ENCODE results near the gene SBK2.

The SBK2 gene

DNA sequence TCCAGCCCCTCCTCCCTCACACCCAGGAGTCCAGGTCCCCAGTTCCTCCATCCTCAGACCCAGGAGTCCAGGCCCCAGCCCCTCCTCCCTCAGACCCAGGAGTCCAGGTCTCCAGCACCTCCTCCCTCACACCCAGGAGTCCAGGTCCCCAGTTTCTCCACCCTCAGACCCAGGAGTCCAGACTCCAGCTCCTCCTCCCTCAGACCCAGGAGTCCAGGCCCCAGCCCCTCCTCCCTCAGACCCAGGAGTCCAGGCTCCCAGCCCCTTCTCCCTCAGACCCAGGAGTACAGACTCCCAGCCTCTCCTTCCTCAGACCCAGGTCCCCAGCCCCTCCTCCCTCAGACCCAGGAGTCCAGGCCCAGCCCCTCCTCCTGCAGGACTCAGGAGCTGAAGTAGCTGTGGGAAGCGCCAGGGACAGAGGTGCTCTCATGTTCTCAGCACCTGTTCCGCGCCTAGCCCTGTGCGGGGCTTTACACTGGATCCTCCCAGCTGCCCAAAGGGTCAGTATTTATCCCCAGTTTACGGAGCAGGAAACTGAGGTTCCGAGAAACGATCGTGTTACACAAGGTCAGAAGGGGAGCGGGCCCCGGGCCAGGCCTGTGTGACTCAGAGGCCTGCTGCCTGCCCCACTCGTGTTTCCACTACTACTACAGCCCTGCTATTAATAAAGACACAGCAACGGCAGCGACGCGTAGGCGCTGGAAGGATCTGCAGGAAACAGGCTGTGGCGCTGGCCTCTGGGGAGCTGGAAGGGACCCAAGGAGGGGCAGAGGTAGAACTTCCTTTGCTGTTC is 10.1 kb upstream of the SBK2 start:
- no peak for DNase-seq (ENCODE audit: low spot score in 2 of 2)
- Histone ChIP-seq H3K9me3 (no peaks in the 10 kb centered on the region), H3K36me3 (replicated peaks) (no peaks in the 10 kb centered on the region), H3K4me3 (no peak overlapping the region), H3K27me3 (ENCODE audit: low read depth) (no peaks in the 10 kb centered on the region), H3K4me1 (no peaks in the 10 kb centered on the region; the same call in 1 of the 2 replicates)
- in situ Hi-C loops (cut with MboI; ENCODE audit: low sequenced_read_pairs): no loop called here

DNA sequence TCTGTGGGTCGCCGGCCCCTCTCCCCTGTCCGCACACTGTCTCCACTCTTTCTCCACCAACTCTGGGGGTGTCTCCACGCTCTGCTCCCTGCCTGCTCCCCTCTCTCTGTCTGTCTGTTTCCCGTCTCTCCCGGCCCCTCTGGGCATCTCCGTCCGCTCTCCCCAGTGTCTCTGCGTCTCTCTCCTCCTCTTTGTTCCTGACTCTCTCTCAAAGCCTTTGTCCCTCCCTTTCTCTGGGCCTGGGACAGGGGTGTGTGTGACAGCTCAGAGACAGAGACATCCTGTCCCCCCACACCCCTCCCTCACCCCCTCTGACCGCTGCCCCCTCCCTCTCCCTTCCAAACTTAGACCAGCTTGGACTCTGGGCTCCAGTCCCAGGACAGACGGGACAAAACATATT is 9.1 kb upstream of the SBK2 start:
- Histone ChIP-seq H3K27me3 (ENCODE audit: low read depth) (no peaks in the 10 kb centered on the region), H3K4me1 (no peaks in the 10 kb centered on the region; the same call in 1 of the 2 replicates), H3K4me3 (no peak overlapping the region), H3K36me3 (replicated peaks) (no peaks in the 10 kb centered on the region), H3K9me3 (no peaks in the 10 kb centered on the region)
- in situ Hi-C loops (cut with MboI; ENCODE audit: low sequenced_read_pairs): no loop called here
- no peak for DNase-seq (ENCODE audit: low spot score in 2 of 2)

DNA sequence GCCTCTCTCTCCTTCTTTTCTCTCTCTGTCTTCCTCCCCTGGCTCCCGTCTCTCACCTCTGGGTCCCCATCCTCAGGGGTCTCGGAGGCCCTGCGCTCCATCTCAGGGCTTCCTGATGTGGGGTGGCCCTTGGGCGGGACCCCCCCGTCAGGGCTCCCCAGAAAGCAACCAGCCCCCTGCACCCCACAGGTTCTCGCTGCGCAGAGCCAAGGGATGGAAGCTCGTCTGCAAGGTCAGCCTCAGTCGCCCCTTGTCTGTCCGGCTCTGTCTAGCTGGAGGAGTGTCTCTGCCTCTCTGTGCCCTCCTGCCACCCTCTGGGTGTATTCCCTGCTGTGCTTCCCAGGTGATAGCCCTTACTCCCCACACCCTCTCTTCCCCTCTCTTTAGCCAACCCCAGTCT is 8.5 kb upstream of the SBK2 start, which contains the start of gene SBK3:
Gene SBK3, minus strand, starts transcription at position 101 of the 400 bp plus-strand sequence. Its CDS starts 0 bp downstream, at position 101.
- in situ Hi-C loops (cut with MboI; ENCODE audit: low sequenced_read_pairs): no loop called here
- no peaks in the 10 kb centered on the region; the same call in 1 of the 2 replicates for H3K4me1 ChIP-seq
- no peak for DNase-seq (ENCODE audit: low spot score in 2 of 2)

DNA sequence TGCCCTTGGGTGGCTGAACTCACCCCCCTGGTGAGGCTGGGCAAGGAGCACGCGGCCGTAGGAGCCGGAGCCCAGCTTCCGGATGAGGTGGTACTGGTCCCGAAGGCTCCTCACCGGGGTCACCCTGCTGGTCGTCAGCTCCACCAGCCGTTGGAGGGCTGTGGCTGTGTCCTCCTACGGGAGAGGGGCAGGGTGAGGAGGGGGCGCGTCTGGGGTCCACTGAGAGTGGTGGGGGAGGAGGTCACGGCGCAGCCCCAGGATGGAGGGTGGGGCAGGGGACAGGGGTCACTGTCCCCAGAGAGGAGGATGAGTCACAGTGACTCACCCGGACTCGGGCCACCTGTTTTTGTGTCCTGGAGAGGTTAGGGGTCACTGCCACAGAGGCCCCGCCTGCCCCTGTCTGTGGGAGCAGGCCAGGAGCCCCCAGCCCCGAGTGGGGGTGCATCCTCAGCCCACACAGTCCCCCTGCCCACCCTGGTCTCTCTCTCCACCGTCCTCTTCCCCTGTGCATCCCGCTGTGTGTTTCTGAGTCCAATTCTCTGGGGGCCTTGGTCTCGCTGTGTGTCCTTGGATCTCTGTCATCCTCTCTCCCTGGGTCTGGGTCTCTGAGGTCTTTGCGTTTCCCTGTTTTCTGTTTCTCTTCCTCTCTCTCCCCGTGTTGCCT is 8.0 kb upstream of the SBK2 start:
- in situ Hi-C loops (cut with MboI; ENCODE audit: low sequenced_read_pairs): no loop called here
- no peaks in the 10 kb centered on the region for H3K9me3 ChIP-seq
- DNase-seq (ENCODE audit: low spot score in 2 of 2): no peak
- no peak overlapping the region for H3K4me3 ChIP-seq
- no peaks in the 10 kb centered on the region for H3K36me3 ChIP-seq (replicated peaks)
- no peaks in the 10 kb centered on the region; the same call in 1 of the 2 replicates for H3K4me1 ChIP-seq
- H3K27me3 ChIP-seq (ENCODE audit: low read depth): no peaks in the 10 kb centered on the region

More for the DNA sequence above, 8.5 kb upstream of the SBK2 start, which contains the start of gene SBK3:
- H3K9me3 ChIP-seq: no peaks in the 10 kb centered on the region
- H3K27me3 ChIP-seq (ENCODE audit: low read depth): no peaks in the 10 kb centered on the region
- H3K36me3 ChIP-seq (replicated peaks): no peaks in the 10 kb centered on the region
- no peak within 1 kb of the TSS for H3K4me3 ChIP-seq

DNA sequence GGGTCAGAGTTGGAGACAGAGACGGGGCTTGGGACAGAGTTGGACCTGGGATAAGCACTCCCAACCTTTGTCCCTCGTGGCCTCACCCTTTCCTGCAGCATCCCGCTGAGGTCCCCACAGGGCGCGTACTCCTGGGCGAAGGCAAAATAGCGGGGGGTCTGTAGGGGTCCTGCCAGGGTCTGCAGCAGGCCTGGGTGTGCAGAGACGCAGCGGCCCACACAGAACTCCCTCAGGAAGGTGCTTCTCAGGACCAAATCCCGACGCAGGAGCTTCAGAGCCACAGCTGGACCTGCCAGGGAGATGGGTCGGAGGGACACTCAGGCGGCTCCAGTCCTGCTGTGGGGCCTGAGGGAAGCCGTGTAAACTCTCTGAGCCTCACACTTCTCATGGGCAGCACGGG is 7.1 kb upstream of the SBK2 start:
- Histone ChIP-seq H3K9me3 (no peaks in the 10 kb centered on the region), H3K4me1 (no peaks in the 10 kb centered on the region), H3K36me3 (replicated peaks) (no peaks in the 10 kb centered on the region), H3K27me3 (ENCODE audit: low read depth) (no peaks in the 10 kb centered on the region), H3K4me3 (no peak overlapping the region)
- DNase-seq (ENCODE audit: low spot score in 2 of 2): no peak
- in situ Hi-C loops (cut with MboI; ENCODE audit: low sequenced_read_pairs): no loop called here

DNA sequence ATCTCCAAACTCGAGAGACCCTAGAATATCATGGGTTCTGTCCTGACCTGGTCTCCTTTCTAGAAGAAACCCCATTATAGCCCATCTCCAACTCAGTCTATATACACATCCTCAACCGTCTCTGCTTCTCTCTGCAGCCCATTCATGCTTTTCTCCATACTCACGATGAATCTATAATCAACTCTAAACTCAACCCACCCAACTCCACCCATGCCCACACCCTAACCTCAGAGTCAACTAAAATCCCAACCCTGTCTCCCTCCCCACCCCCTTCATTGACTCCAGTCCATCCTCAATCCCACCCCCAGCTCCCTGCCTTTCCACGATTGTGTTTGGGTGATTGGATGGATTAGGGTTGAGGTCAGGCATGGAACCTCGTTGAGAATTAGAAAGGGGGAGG is 6.6 kb upstream of the SBK2 start:
- Histone ChIP-seq H3K27me3 (ENCODE audit: low read depth) (no peaks in the 10 kb centered on the region), H3K9me3 (no peaks in the 10 kb centered on the region)
- in situ Hi-C loops (cut with MboI; ENCODE audit: low sequenced_read_pairs): no loop called here

DNA sequence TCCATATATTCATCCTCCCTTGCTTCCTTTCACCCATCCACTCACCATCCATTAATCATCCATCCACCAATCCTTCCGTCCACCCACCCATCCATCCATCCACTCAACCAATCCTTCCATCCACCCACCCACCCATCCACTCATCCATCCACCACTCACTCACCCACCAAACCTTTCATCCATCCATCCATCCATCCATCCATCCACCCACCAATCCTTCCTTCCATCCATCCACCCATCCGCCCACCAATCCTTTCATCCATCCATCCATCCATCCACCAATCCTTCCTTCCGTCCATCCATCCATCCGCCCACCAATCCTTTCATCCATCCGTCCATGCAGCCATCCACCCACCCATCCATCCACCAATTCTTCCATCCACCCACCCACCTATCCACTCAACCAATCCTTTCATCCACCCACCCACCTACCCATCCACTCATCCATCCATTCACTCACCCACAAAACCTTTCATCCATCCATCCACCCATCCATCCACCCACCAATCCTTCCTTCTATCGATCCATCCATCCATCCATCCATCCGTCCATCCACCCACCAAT is 5.4 kb upstream of the SBK2 start:
- in situ Hi-C loops (cut with MboI; ENCODE audit: low sequenced_read_pairs): no loop called here

More for the DNA sequence above, 6.6 kb upstream of the SBK2 start:
- no peaks in the 10 kb centered on the region for H3K36me3 ChIP-seq (replicated peaks)
- H3K4me1 ChIP-seq: no peaks in the 10 kb centered on the region
- no peak for DNase-seq (ENCODE audit: low spot score in 2 of 2)
- H3K4me3 ChIP-seq: no peak overlapping the region

DNA sequence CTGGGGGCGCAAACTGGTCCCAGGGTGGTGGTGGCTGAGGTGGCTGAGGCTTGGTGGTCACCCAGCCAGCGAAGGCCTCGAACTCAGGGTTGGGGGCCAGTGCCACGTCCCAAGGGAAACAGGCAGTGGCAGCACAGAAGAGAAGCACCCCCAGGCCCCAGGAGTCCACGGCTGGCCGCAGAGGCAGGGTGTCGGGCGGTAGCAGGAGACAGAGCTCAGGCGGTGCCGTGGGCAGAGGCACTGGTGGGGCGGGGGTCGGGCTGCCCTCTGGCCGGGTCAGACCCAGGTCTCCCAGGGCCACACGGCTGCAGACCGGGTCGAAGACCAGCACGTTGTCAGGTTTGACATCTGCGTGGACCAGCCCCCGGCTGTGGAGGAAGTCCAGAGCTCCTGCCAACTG is 4.2 kb upstream of the SBK2 start:
- in situ Hi-C loops (cut with MboI; ENCODE audit: low sequenced_read_pairs): no loop called here
- no peaks in the 10 kb centered on the region for H3K4me1 ChIP-seq
- H3K9me3 ChIP-seq: no peaks in the 10 kb centered on the region
- H3K27me3 ChIP-seq (ENCODE audit: low read depth): no peaks in the 10 kb centered on the region
- no peaks in the 10 kb centered on the region for H3K36me3 ChIP-seq (replicated peaks)
- no peak overlapping the region for H3K4me3 ChIP-seq
- DNase-seq (ENCODE audit: low spot score in 2 of 2): no peak

More for the DNA sequence above, 5.4 kb upstream of the SBK2 start:
- H3K4me1 ChIP-seq: no peaks in the 10 kb centered on the region
- H3K36me3 ChIP-seq (replicated peaks): no peaks in the 10 kb centered on the region
- no peak for DNase-seq (ENCODE audit: low spot score in 2 of 2)
- no peaks in the 10 kb centered on the region for H3K27me3 ChIP-seq (ENCODE audit: low read depth)
- H3K4me3 ChIP-seq: no peak overlapping the region
- no peaks in the 10 kb centered on the region for H3K9me3 ChIP-seq

DNA sequence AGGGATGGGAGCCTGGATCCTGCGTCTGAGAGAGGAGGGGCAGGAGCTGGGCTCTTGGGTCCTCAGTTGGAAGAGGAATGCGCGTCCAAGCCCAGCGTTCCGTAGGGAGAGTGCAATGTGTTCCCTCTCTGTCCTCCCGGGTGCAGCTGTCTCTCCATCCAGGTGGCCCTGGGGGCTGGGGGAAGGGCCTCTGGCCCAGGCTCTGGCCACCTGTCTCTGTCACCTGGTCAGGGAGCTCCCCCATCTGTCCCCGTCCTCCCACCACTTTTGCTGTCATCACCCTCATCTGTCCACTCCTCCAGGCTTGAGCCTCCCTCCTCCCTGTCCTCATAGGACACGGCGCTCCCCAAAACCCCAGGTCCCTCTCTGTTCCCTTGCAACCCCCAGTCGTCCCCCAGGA is 3.7 kb upstream of the SBK2 start:
- in situ Hi-C loops (cut with MboI; ENCODE audit: low sequenced_read_pairs): no loop called here
- Histone ChIP-seq H3K4me3 (no peak overlapping the region), H3K36me3 (replicated peaks) (no peaks in the 10 kb centered on the region), H3K9me3 (no peaks in the 10 kb centered on the region), H3K4me1 (no peaks in the 10 kb centered on the region), H3K27me3 (ENCODE audit: low read depth) (no peaks in the 10 kb centered on the region)
- DNase-seq (ENCODE audit: low spot score in 2 of 2): no peak

DNA sequence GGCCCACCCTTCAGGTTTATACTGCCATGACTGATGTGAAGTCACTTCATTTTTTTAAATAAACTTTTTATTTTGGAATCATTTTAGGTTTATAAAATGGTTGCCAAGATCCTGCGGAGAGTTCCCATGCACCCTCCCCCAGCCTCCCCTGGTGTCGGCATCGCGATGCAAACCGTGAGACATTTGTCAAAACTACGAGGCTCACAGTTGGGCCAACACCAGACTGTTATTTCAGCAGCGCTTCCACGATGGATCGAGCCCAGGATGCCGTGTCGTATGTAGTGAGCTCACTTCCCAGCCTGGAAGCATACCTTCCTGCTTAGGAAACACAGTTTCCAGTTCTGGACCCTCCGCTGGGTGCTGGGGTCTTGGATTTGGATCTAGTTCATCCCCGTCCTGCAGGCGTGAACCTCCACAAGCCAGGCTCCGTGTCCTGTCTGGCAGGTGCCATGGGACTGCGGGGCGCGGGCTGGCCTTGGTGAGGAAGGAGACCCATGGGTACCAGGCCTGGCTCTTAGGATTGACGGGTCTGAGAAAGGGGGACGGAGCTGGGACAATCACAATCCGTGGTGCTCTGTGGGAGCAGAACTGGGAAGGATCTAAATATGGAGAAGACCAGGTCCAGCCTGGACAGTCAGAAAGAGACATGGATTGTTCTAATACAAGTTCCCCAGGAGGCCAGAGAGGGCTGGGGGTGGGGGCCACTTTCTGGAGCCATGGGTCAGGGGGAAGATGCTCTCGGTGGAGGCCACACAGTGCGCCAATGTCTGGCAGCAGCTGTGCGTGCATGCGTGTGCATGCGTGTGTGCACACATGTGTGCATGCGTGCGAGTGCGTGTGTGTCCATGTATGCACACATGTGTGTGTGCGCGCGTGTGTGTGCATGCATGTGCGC is 2.4 kb upstream of the SBK2 start:
- Histone ChIP-seq H3K4me1 (no peaks in the 10 kb centered on the region), H3K4me3 (no peak overlapping the region), H3K36me3 (replicated peaks) (no peaks in the 10 kb centered on the region), H3K9me3 (no peaks in the 10 kb centered on the region), H3K27me3 (ENCODE audit: low read depth) (no peaks in the 10 kb centered on the region)
- DNase-seq (ENCODE audit: low spot score in 2 of 2): no peak
- in situ Hi-C loops (cut with MboI; ENCODE audit: low sequenced_read_pairs): no loop called here

DNA sequence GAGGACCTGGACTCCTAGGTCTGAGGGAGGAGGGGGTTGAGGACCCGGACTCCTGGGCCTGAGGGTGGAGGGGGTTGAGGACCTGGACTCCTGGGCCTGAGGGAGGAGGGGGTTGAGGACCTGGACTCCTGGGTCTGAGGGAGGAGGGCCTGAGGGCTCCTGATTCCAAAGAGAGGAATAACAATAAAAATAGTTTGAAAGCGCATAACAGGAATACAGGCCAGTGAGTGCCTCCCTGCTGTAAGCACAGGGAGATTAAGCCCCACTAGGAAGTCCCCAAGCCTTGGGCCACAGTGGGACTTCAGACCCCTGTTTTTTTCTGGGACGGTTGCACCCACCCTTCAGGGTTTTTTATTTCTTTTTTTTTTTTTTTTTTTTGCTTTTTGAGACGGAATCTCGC is 1.2 kb upstream of the SBK2 start:
- Histone ChIP-seq H3K4me1 (no peaks in the 10 kb centered on the region), H3K9me3 (no peaks in the 10 kb centered on the region), H3K27me3 (ENCODE audit: low read depth) (no peaks in the 10 kb centered on the region), H3K4me3 (no peak overlapping the region), H3K36me3 (replicated peaks) (no peaks in the 10 kb centered on the region)
- no peak for DNase-seq (ENCODE audit: low spot score in 2 of 2)
- in situ Hi-C loops (cut with MboI; ENCODE audit: low sequenced_read_pairs): no loop called here

DNA sequence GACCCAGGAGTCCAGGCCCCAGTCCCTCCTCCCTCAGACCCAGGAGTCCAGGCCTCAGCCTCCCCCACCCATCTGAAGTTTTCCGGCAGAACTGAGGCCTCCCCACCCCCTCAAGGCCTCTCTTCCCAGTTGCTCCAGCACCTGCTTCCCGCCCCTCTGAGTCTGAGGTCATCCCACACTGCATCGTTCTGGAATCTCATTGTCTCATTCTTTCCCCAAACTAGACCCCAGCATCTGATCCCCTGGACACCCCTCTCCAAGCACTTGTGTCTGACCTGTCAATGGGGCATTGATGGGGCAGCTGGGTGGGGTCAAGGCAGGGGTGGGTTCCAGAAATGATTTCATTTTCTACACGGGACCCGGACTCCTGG is 793 bp upstream of the SBK2 start:
- Histone ChIP-seq H3K9me3 (no peaks in the 10 kb centered on the region), H3K36me3 (replicated peaks) (no peaks in the 10 kb centered on the region), H3K4me1 (no peaks in the 10 kb centered on the region), H3K27me3 (ENCODE audit: low read depth) (no peaks in the 10 kb centered on the region), H3K4me3 (no peak overlapping the region)
- in situ Hi-C loops (cut with MboI; ENCODE audit: low sequenced_read_pairs): no loop called here
- DNase-seq (ENCODE audit: low spot score in 2 of 2): no peak

DNA sequence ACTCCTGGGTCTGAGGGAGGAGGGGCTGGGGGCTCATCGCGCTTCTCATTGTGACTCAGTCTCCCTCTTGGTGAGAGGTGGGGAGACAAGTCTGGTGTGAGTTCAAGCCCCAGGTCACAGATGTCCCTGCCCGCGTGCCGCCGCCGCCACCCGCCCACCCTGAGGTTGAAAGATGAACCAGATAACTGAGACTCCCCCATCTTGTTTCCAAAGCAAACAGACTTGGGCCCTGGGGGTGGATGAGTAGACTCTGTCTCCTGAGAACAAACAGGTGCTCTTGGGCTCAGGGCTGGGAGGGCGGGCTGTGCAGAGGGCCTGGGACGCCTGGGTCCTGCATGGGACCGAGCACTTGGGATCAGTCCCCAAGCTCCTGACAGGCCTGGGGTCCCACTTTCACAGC is 567 bp downstream of the SBK2 start:
- H3K27me3 ChIP-seq (ENCODE audit: low read depth): no peaks in the 10 kb centered on the region
- in situ Hi-C loops (cut with MboI; ENCODE audit: low sequenced_read_pairs): no loop called here
- DNase-seq (ENCODE audit: low spot score in 2 of 2): no peak
- H3K4me1 ChIP-seq: no peaks in the 10 kb centered on the region
- H3K4me3 ChIP-seq: no peak overlapping the region
- no peaks in the 10 kb centered on the region for H3K9me3 ChIP-seq
- no peaks in the 10 kb centered on the region for H3K36me3 ChIP-seq (replicated peaks)
